Endothelial cell of umbilical vein (primary cell): ENCODE results near the gene ULBP3.

ENCODE experiments used
- EZH2 ChIP-seq: IDR thresholded peaks from 2 replicates; pipeline ENCODE4 v1.6.1; 2012; ENCODE audit warnings: borderline replicate concordance, low read depth, mild to moderate bottlenecking, moderate library complexity, low read length, inconsistent platforms; ENCODE audit not compliant: severe bottlenecking
- FOS ChIP-seq: IDR thresholded peaks from 2 replicates; pipeline ENCODE4 v1.6.1; 2011; ENCODE audit warnings: mild to moderate bottlenecking, low read length, moderate library complexity, borderline replicate concordance; ENCODE audit not compliant: insufficient read depth
- JUN ChIP-seq: IDR thresholded peaks from 2 replicates; pipeline ENCODE4 v1.6.1; 2011; ENCODE audit warnings: borderline replicate concordance, low read depth; ENCODE audit not compliant: insufficient read length, insufficient read depth
- MYC ChIP-seq: IDR thresholded peaks from one replicate; pipeline ENCODE4 v1.6.1; 2011; ENCODE audit warnings: mild to moderate bottlenecking, low read depth, low read length
- POLR2A ChIP-seq: IDR thresholded peaks from 2 replicates; pipeline ENCODE4 v1.6.1; 2012; ENCODE audit warnings: low read depth, mild to moderate bottlenecking, control low read depth, low read length
- POLR2AphosphoS5 ChIP-seq: IDR thresholded peaks from 2 replicates; pipeline ENCODE4 v1.6.1; 2012; ENCODE audit warnings: low read depth, mild to moderate bottlenecking, control low read depth, low read length, moderate library complexity; ENCODE audit not compliant: insufficient read depth
- TF ChIP-seq, protein P1 (sequence below), 2 donors: IDR thresholded peaks; 1 replicate in 1 of 2; 2 replicates in 1 of 2; pipeline ENCODE4 v1.5.1; 2011; ENCODE audit warnings: low read length in 2 of 2, mild to moderate bottlenecking in 2 of 2, moderate library complexity in 2 of 2, control low read depth in 1 of 2, inconsistent platforms in 1 of 2, low read depth in 1 of 2; ENCODE audit not compliant: insufficient read depth in 1 of 2; ENCODE audit errors: extremely low read depth in 1 of 2
- TF ChIP-seq, protein P2 (sequence below): IDR thresholded peaks from 2 replicates; pipeline ENCODE4 v1.6.1; 2011; ENCODE audit not compliant: insufficient read depth, insufficient read length

DNA sequence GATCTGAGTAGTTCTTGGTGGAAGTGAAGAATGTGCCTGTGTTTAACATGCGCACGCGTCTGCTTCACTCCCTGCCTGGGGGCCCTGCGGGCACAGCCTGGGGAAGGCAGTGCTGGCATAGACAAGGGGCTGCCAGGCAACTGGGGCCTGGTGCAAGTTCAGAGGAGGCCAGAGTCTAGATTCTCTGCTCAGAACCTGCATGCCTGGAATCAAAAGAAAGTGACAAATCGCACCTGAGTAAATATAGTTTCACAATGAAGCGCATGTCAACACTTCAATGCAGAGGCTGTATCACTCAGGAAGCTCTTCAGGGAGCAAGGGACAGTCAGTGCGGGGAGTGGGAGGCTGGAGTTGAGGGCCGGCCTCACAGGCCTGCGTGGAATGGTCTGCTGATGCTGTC, 49.7 kb upstream of the ULBP3 start:
- TF ChIP-seq, protein P1, sequence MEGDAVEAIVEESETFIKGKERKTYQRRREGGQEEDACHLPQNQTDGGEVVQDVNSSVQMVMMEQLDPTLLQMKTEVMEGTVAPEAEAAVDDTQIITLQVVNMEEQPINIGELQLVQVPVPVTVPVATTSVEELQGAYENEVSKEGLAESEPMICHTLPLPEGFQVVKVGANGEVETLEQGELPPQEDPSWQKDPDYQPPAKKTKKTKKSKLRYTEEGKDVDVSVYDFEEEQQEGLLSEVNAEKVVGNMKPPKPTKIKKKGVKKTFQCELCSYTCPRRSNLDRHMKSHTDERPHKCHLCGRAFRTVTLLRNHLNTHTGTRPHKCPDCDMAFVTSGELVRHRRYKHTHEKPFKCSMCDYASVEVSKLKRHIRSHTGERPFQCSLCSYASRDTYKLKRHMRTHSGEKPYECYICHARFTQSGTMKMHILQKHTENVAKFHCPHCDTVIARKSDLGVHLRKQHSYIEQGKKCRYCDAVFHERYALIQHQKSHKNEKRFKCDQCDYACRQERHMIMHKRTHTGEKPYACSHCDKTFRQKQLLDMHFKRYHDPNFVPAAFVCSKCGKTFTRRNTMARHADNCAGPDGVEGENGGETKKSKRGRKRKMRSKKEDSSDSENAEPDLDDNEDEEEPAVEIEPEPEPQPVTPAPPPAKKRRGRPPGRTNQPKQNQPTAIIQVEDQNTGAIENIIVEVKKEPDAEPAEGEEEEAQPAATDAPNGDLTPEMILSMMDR (IDR thresholded peaks at IDR 0.05; ENCODE audit: extremely low read depth in 1 of 2, insufficient read depth in 1 of 2, low read depth in 1 of 2, low read length in 2 of 2) = no peak
- no peak for TF ChIP-seq EZH2
- no peak for TF ChIP-seq POLR2A
- TF ChIP-seq POLR2AphosphoS5 = no peak
- no peak for TF ChIP-seq JUN
- TF ChIP-seq, protein P2, sequence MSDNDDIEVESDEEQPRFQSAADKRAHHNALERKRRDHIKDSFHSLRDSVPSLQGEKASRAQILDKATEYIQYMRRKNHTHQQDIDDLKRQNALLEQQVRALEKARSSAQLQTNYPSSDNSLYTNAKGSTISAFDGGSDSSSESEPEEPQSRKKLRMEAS = no peak
- no peak for TF ChIP-seq FOS
- TF ChIP-seq MYC = no peak
